Measurements from ENCODE around the gene RCOR3.

Gene RCOR3

GRCh38 chr1:211326140-211326527, 67.0 kb downstream of the RCOR3 start:
- DNase-seq, result no peak

- no peak for DNase-seq
Measured at GRCh38 chr1:211326528-211327345, 67.6 kb downstream of the RCOR3 start, which contains the start of gene TRAF5. TSS of gene TRAF5 (plus strand) at chr1:211326833. CDS start at chr1:211353240, 26,407 bp downstream.

- DNase-seq, result no peak
Measured at GRCh38 chr1:211327346-211327921, 68.3 kb downstream of the RCOR3 start.

- no peak for DNase-seq
Measured at GRCh38 chr1:211328084-211328694, 69.0 kb downstream of the RCOR3 start.

- no peak for DNase-seq
Measured at GRCh38 chr1:211328866-211329475, 69.8 kb downstream of the RCOR3 start.

GRCh38 chr1:211329764-211330201, 70.6 kb downstream of the RCOR3 start:
- no peak for DNase-seq

- DNase-seq, result no peak
Measured at GRCh38 chr1:211330282-211330936, 71.2 kb downstream of the RCOR3 start.

GRCh38 chr1:211331011-211331709, 72.0 kb downstream of the RCOR3 start:
- DNase-seq, result no peak

GRCh38 chr1:211332036-211332616, 73.0 kb downstream of the RCOR3 start:
- no peak for DNase-seq

GRCh38 chr1:211332830-211333229, 73.7 kb downstream of the RCOR3 start:
- no peak for DNase-seq

- no peak for DNase-seq
Measured at GRCh38 chr1:211333906-211334305, 74.7 kb downstream of the RCOR3 start.

- no peak for DNase-seq
Measured at GRCh38 chr1:211334986-211335385, 75.8 kb downstream of the RCOR3 start.

GRCh38 chr1:211335522-211336157, 76.5 kb downstream of the RCOR3 start:
- DNase-seq, result no peak

- DNase-seq, result no peak
Measured at GRCh38 chr1:211336161-211336560, 77.0 kb downstream of the RCOR3 start.

GRCh38 chr1:211336775-211337174, 77.6 kb downstream of the RCOR3 start:
- no peak for DNase-seq

GRCh38 chr1:211337430-211338223, 78.5 kb downstream of the RCOR3 start:
- no peak for DNase-seq

GRCh38 chr1:211338224-211338620, 79.1 kb downstream of the RCOR3 start:
- DNase-seq, result no peak

GRCh38 chr1:211339631-211340041, 80.5 kb downstream of the RCOR3 start:
- DNase-seq, result no peak

GRCh38 chr1:211340622-211341507, 81.7 kb downstream of the RCOR3 start:
- DNase-seq, result no peak

All from DMS79 (cell line).